IMR-90 (cell line): Measurements from ENCODE around the gene ANKRD13B. TPM values are rescaled to one million over a fixed set of nuclear protein-coding genes. Genes with fewer than 3 reads are reported as not detected.
A peak's percentile ranks its signal among the peaks of the same experiment; 100 is the strongest.

Experiments
- ATAC-seq: fragments of 200-7000 bp; cut with Tn5 transposase; 2 replicates; pipeline ENCODE4 v1.9.1; 2020; ENCODE audit warnings: low read depth, mild to moderate bottlenecking, moderate library complexity
- BruUV-seq: library from RNA; stranded (reverse); fragments of 400-500 nt; replicated peaks from 2 replicates; lab custom pipeline; 2021; lab: Mats Ljungman, UMichigan
- CTCF ChIA-PET: fragments of 300-600 bp; formaldehyde crosslinking; extraction: SDS; loops from one replicate; lab custom pipeline; 2021; ENCODE audit warnings: antibody characterized with exemption; lab: Yijun Ruan, JAX
- POLR2A ChIA-PET: fragments of 300-600 bp; sonication (Branson Sonifier 250); formaldehyde crosslinking; loops from one replicate; lab custom pipeline; 2022; ENCODE audit warnings: antibody characterized with exemption; ENCODE audit not compliant: unreplicated experiment; lab: Charles Lee
- DNase-seq: peaks from one replicate; pipeline ENCODE4 v3.0.0; 2013
- H2AFZ ChIP-seq: replicated peaks from 2 replicates; pipeline ENCODE3; 2013; ENCODE audit warnings: low read length, mild to moderate bottlenecking; ENCODE audit not compliant: poor library complexity
- H2AK5ac ChIP-seq: 2 replicates; pipeline ENCODE4 v1.6.1; 2013; ENCODE audit warnings: low read depth, low read length, inconsistent platforms
- H2AK9ac ChIP-seq: replicated peaks from 2 replicates; pipeline ENCODE3; 2013; ENCODE audit warnings: mild to moderate bottlenecking, low read depth, low read length, moderate library complexity; ENCODE audit not compliant: poor library complexity
- H2BK120ac ChIP-seq: 2 replicates; pipeline ENCODE4 v1.6.1; 2013; ENCODE audit warnings: low read depth, low read length, inconsistent platforms
- H2BK15ac ChIP-seq: 3 replicates; pipeline ENCODE4 v1.6.1; 2013; ENCODE audit warnings: low read depth, low read length, inconsistent platforms
- H2BK20ac ChIP-seq: 2 replicates; pipeline ENCODE4 v1.6.1; 2013; ENCODE audit warnings: low read depth, mild to moderate bottlenecking, inconsistent platforms, low read length, moderate library complexity
- H2BK5ac ChIP-seq: 2 replicates; pipeline ENCODE4 v1.6.1; 2013; ENCODE audit warnings: mild to moderate bottlenecking, low read depth, low read length, inconsistent platforms; ENCODE audit not compliant: poor library complexity, severe bottlenecking
- H3K14ac ChIP-seq: replicated peaks from 2 replicates; pipeline ENCODE4 v1.6.1; 2013; ENCODE audit warnings: low read depth, low read length, inconsistent platforms
- H3K18ac ChIP-seq: 2 replicates; pipeline ENCODE4 v1.6.1; 2013; ENCODE audit warnings: low read depth, low read length, control low read depth
- H3K23ac ChIP-seq: 2 replicates; pipeline ENCODE4 v1.6.1; 2013; ENCODE audit warnings: low read depth, low read length, inconsistent platforms
- H3K27ac ChIP-seq: 2 replicates; pipeline ENCODE4 v1.5.1; 2013; ENCODE audit warnings: mild to moderate bottlenecking, control low read depth, low read length; ENCODE audit not compliant: insufficient read depth
- H3K27me3 ChIP-seq: 2 replicates; pipeline ENCODE4 v1.6.1; 2013; ENCODE audit warnings: low read length; ENCODE audit not compliant: control insufficient read depth, insufficient read depth
- H3K36me3 ChIP-seq: 2 replicates; pipeline ENCODE4 v1.6.1; 2013; ENCODE audit warnings: low read length, mixed read lengths; ENCODE audit not compliant: control insufficient read depth, insufficient read depth
- H3K4ac ChIP-seq: 2 replicates; pipeline ENCODE4 v1.6.1; 2013; ENCODE audit warnings: low read depth, low read length, inconsistent platforms
- H3K4me1 ChIP-seq: 2 replicates; pipeline ENCODE4 v1.6.1; 2013; ENCODE audit warnings: low read length, mixed read lengths; ENCODE audit not compliant: control insufficient read depth, insufficient read depth
- H3K4me2 ChIP-seq: 2 replicates; pipeline ENCODE4 v1.6.1; 2013; ENCODE audit warnings: low read depth, mild to moderate bottlenecking, control low read depth, low read length, moderate library complexity
- H3K4me3 ChIP-seq: 2 replicates; pipeline ENCODE4 v1.5.1; 2013; ENCODE audit warnings: low read depth, mild to moderate bottlenecking, control low read depth, low read length, moderate library complexity; ENCODE audit not compliant: insufficient read depth
- H3K56ac ChIP-seq: 2 replicates; pipeline ENCODE4 v1.6.1; 2013; ENCODE audit warnings: low read length, inconsistent platforms; ENCODE audit not compliant: insufficient read depth; ENCODE audit errors: extremely low read depth
- H3K79me1 ChIP-seq, 2 experiments: 2 replicates each; pipeline ENCODE4 v1.6.1; 2013; ENCODE audit warnings: low read length in 2 of 2, inconsistent platforms in 1 of 2, low read depth in 1 of 2
- H3K9ac ChIP-seq: 2 replicates; pipeline ENCODE4 v1.6.1; 2013; ENCODE audit warnings: low read depth, low read length, control low read depth
- H3K9me1 ChIP-seq: 2 replicates; pipeline ENCODE4 v1.6.1; 2013; ENCODE audit warnings: low read length, inconsistent platforms; ENCODE audit not compliant: insufficient read depth
- H3K9me3 ChIP-seq: 2 replicates; pipeline ENCODE4 v1.6.1; 2013; ENCODE audit warnings: low read length; ENCODE audit not compliant: control insufficient read depth, insufficient read depth
- H4K20me1 ChIP-seq: 2 replicates; pipeline ENCODE4 v1.6.1; 2013; ENCODE audit warnings: low read length, inconsistent platforms; ENCODE audit not compliant: insufficient read depth
- H4K5ac ChIP-seq: 2 replicates; pipeline ENCODE4 v1.6.1; 2013; ENCODE audit warnings: mild to moderate bottlenecking, low read depth, low read length, control low read depth
- H4K8ac ChIP-seq, 2 experiments: 2 replicates each; pipeline ENCODE4 v1.6.1; 2013; ENCODE audit warnings: low read depth in 2 of 2, low read length in 2 of 2, control low read depth in 1 of 2, inconsistent platforms in 1 of 2
- H4K91ac ChIP-seq: 2 replicates; pipeline ENCODE4 v1.6.1; 2013; ENCODE audit warnings: low read depth, low read length, inconsistent platforms; ENCODE audit not compliant: insufficient read depth
- CEBPB ChIP-seq: IDR thresholded peaks from 2 replicates; pipeline ENCODE4 v1.6.1; 2012; ENCODE audit warnings: low read depth, low read length, improper control_type of control experiment
- MAFK ChIP-seq: IDR thresholded peaks from 2 replicates; pipeline ENCODE4 v1.6.1; 2012; ENCODE audit warnings: low read depth, low read length, improper control_type of control experiment
- MAZ ChIP-seq: IDR thresholded peaks from 2 replicates; pipeline ENCODE4 v1.6.1; 2012; ENCODE audit warnings: low read depth, mild to moderate bottlenecking, low read length, improper control_type of control experiment, moderate library complexity, borderline replicate concordance
- POLR2A ChIP-seq: IDR thresholded peaks from 2 replicates; pipeline ENCODE4 v1.6.1; 2012; ENCODE audit warnings: mild to moderate bottlenecking, low read depth, low read length
- RFX5 ChIP-seq: IDR thresholded peaks from 2 replicates; pipeline ENCODE4 v1.8.0; 2012; ENCODE audit warnings: low read depth, mild to moderate bottlenecking, low read length, moderate library complexity
- WGBS, 2 experiments: methylation state at CpG; one replicate each; pipeline versions ENCODE4 v1.1.5 to v1.1.7; 2013; ENCODE audit warnings: missing lambda C conversion rate in 2 of 2; ENCODE audit not compliant: insufficient read length in 1 of 2; ENCODE audit errors: extremely low coverage in 2 of 2; 5-methylcytosine and 5-hydroxymethylcytosine counted together
- dilution Hi-C: fragments of 300-500 bp; cut with HindIII; formaldehyde crosslinking; loops from one replicate; pipeline ENCODE4 v1.14.3; 2018; ENCODE audit warnings: low sequenced_read_pairs; ENCODE audit not compliant: unreplicated experiment
- in situ Hi-C: fragments of 300-500 bp; cut with MboI; formaldehyde crosslinking; loops from 3 replicates; pipeline ENCODE4 v1.14.3; 2019; ENCODE audit warnings: low sequenced_read_pairs, inconsistent platforms, mixed read lengths
- intact Hi-C: fragments of 100-400 bp; cut with micrococcal nuclease; formaldehyde crosslinking; loops from 2 replicates; pipeline ENCODE4 v1.10.0; 2022
- polyA plus RNA-seq, 3 experiments: library from polyadenylated mRNA; depleted of rRNA; stranded (reverse); fragments of >200 nt; gene quantifications; 2 replicates each; pipeline ENCODE4 v1.2.3, GENCODE V29; 2012; ENCODE audit warnings: low replicate concordance in 1 of 3
- total RNA-seq: library from RNA; depleted of rRNA; stranded (reverse); fragments of >200 nt; gene quantifications from 2 replicates; pipeline ENCODE4 v1.2.3, GENCODE V29; 2012

Gene ANKRD13B
- total and polyA plus RNA-seq, 2 of the 4 experiments (the other 2 are of a cell fraction): 0.90 to 4.0 TPM

- Histone ChIP-seq H2AFZ (no peak overlapping the region), H2BK15ac (no peak overlapping the region), H3K9ac (no peak overlapping the region), H3K14ac (no peak overlapping the region), H3K4me3 (no peak overlapping the region), H3K79me1 (peaks cover 3 to 5% of the 10 kb centered on the region in 2 experiments; a peak in 2 of 4 replicates), H3K27me3 (no peaks in the 10 kb centered on the region), H4K8ac (no peak overlapping the region), H3K9me1 (no peaks in the 10 kb centered on the region), H3K4me2 (no peak overlapping the region), H3K27ac (no peak overlapping the region), H4K20me1 (peaks cover 3% of the 10 kb centered on the region; the same call in 1 of the 2 replicates), H2BK20ac (no peak overlapping the region), H4K91ac (no peak overlapping the region), H2AK9ac (no peak overlapping the region), H2BK120ac (no peak overlapping the region), H4K5ac (no peak overlapping the region), H2BK5ac (no peak overlapping the region), H3K9me3 (no peaks in the 10 kb centered on the region), H3K4ac (no peak overlapping the region), H3K23ac (no peak overlapping the region), H3K56ac (no peak overlapping the region), H3K18ac (no peak overlapping the region), H3K4me1 (peaks cover 2% of the 10 kb centered on the region; the same call in 1 of the 2 replicates), H2AK5ac (no peak overlapping the region), H3K36me3 (peaks cover 2% of the 10 kb centered on the region)
- in situ Hi-C loops (no loop called here), intact Hi-C loops (no loop called here), dilution Hi-C loops (no loop called here)
- ATAC-seq (peak; percentile 36), DNase-seq (peak; percentile 44)
- TF ChIP-seq POLR2A (no peak), CEBPB (no peak), RFX5 (no peak), MAFK (no peak), MAZ (no peak)
- ChIA-PET POLR2A (no interaction called here), CTCF (interaction anchor here (1.1 to 1.2 kb wide), 2 partner anchors 13 to 179 kb away, joined by 3 to 8 read pairs; no protein-coding TSS in a partner anchor)
- WGBS, 2 experiments: 10% methylated on average over 2 of the region's 5 CpGs; no CpG with 5 or more reads in 1 of the 2 experiments
- BruUV-seq: TSS peak; percentile 0
These were observed 43.6 kb upstream of the ANKRD13B start for GRCh38 chr17:29549177-29549923.
